Cardiac fibroblast (primary cell): ENCODE data around the gene VPS45.

ENCODE experiments used
- DNase-seq, 2 donors: peaks; one replicate each; pipeline versions ENCODE4 v3.0.0 to v3.0.0-alpha.2; 2010; ENCODE audit warnings: low read depth in 2 of 2
- H3K4me3 ChIP-seq, 2 donors: replicated peaks in 1 of 2; 1 replicate in 1 of 2; 2 replicates in 1 of 2; pipeline ENCODE4 v1.5.1; 2011; ENCODE audit warnings: low read depth in 2 of 2, low read length in 2 of 2, mild to moderate bottlenecking in 2 of 2, moderate library complexity in 1 of 2
- TF ChIP-seq, protein P1 (sequence below): IDR thresholded peaks from one replicate; pipeline ENCODE4 v1.5.1; 2011; ENCODE audit warnings: low read depth, mild to moderate bottlenecking, low read length, inconsistent platforms

Gene VPS45

DNA sequence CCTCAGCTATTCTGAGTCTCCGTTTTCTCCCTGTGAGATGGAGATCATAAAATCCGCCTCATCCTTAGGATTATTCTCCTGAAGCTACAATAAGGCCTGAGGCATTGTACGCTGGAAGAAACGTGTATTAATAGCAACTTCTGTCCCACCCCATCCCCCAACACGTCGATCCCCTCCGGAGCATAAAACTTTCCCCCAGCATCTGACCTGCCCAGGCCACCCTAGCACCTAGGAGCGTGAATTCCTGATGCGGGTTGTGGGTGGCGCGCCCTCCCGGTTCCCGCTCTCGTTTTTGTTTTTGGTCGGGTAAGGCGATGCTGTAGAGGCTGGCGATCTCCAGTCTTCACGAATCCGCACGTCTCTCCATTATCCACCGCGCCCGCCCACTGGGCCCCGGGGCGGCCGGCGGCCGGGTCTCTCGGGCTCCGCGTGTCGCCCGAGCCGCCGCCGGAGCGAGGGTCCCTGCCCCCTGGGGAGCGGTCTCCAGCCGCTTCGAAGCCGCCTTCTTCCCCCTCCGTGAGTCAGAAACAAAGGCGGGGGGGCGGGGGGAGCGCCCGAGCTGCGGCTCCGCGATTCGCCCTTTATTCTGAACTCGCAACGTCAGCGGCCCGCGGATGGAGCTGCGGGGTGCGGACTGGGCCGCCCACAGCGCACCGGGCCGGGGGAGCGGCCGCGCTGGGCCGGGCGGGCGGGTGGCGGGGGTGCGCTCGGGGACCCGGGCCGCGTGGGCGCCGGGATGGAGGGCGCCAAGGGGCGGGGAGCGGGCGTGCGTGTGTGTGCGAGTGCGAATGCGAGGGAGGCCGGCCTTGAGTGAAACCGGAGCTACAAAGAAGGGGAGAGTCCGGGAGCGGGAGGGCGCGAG, 81.9 kb downstream of the VPS45 start, which contains the start of gene PLEKHO1:
PLEKHO1 (plus strand) TSS at position 646 of the 862 bp plus-strand sequence. CDS start 342 bp downstream, outside the sequence.
- DNase-seq: peak; percentile 82 to 87
- peak within 1 kb of the TSS; percentile 77 for H3K4me3 ChIP-seq
- TF ChIP-seq, protein P1, sequence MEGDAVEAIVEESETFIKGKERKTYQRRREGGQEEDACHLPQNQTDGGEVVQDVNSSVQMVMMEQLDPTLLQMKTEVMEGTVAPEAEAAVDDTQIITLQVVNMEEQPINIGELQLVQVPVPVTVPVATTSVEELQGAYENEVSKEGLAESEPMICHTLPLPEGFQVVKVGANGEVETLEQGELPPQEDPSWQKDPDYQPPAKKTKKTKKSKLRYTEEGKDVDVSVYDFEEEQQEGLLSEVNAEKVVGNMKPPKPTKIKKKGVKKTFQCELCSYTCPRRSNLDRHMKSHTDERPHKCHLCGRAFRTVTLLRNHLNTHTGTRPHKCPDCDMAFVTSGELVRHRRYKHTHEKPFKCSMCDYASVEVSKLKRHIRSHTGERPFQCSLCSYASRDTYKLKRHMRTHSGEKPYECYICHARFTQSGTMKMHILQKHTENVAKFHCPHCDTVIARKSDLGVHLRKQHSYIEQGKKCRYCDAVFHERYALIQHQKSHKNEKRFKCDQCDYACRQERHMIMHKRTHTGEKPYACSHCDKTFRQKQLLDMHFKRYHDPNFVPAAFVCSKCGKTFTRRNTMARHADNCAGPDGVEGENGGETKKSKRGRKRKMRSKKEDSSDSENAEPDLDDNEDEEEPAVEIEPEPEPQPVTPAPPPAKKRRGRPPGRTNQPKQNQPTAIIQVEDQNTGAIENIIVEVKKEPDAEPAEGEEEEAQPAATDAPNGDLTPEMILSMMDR: no peak

DNA sequence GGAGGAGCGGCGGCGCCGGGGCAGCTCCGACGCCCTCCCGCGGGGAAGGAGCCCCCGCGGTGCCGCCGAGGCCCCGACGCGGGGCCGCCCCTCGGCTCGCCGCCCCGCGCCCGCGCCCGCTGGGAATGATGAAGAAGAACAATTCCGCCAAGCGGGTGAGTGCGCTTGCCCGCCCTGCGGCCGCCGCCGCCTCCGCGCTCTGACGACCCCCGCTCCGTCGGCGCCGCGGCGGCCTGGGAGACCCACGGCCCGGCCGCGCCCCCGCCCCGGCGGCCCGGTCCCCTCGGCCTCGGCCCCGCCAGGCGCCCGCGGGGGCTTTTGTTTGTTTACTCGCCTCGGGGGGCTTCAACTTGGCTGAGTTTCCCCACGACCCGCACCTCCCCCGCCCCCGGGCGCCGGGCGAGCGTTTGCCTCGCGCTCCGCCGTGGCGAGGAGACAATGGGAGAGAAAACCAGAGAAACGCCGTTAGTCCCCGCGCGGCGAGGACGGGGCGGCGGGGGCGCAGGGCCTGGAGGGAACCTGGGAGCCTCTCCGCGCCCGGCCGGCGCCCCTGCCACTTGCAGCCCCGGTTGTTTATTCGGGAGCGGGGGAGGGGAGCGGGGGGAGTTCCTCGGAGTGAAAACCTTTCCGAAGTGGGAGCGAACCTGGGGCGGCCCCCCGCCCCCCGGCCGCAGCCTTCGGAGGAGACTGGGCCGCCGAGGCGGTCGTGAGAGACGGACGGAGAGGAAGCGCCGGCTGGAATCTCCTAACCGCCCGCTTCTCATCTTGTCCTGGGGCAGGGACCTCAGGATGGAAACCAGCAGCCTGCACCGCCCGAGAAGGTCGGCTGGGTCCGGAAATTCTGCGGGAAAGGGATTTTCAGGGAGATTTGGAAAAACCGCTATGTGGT, 82.8 kb downstream of the VPS45 start:
- peak overlapping the region; percentile 77 for H3K4me3 ChIP-seq
- TF ChIP-seq, protein P1: no peak
- no peak for DNase-seq

DNA sequence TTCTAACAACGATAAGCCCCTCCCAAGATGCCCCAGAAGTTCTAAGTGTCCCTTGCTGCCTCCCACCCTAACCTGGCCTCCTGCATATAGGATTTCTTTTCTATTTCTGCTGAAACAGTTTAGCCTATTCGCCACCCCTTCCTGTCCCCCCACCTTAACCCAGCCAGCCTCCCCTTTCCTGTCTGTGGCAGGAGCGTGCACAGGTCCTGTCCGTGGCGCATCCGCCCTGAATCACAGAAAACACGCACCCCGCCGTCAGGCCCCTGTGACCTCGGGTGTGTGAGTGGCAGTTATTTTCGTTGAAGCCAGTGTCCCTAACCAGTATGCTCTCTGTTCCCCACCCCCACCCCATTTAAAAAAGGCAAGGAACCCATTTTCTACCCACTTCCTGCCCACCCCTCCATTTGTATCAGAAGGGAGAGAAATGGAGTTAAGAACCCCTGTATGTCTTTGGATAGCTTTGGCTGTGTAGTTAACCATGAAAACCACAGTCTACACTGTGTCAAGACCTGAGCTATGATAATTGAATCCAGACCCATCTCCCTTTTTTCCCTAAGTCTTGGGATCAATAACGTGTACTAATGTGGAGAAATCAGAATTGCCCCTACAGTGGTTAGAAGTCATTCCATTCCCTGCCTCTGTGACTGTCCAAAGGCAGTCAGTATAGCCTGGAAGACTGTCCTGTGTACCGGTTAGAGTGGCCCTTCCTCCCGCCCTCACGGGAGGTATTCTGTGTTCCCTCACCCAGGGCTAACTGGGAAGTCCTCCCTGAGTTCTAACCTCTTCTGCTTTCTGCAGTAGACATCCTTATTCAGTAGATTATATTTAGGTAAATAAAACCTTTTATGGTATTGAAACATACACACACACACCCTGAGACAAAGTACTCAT, 84.0 kb downstream of the VPS45 start:
- TF ChIP-seq, protein P1: no peak
- no peak for DNase-seq
- peak overlapping the region; percentile 77 for H3K4me3 ChIP-seq

DNA sequence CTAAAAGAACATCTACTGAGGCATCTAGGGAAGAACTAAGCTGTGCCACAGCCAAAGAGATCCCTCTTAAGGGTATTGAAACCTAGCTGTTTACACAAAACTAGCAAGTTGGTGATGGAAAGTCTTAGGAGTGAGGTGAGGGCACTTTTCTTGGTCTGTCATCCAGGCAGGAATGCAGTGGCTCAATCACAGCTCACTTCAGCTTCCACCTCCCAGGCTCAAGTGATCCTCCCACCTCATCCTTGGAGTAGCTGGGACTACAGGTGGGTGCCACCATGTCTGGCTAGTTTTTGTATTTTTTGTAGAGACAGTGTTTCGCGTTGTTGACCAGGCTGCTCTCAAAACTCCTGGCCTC, 84.6 kb downstream of the VPS45 start:
- H3K4me3 ChIP-seq: peak overlapping the region in 1 of 2 donors; percentile 77
- TF ChIP-seq, protein P1: no peak
- DNase-seq: no peak

DNA sequence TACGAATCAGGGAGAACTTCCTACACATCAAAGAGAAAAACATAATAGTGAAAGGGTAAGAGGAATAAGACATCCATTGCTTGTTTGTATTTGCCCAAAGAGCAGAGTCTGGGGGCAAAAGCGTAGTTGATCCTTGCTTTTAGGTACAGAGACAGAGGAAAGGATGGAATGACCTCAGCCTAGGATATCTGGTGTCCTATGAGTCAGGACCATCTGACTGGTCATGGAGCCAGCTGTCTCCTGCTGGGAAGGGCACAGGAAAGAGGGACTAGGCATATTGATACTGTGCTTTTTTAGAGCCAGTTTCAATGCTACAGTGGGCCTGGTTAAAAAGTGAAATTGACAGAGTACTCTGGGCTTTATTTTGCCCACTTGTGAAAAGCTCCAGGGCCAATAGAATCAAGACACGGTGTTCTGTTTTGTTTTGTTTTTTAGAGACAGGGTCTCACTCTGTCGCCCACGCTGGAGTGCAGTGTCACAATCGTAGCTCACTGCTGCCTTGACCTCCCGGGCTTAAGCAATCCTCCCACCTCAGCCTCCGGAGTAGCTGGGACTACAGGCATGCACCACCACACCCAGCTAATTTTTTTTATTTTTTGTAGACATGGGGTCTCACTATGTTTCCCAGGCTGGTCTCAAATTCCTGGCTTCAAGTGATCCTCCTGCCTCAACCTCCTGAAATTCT, 85.3 kb downstream of the VPS45 start:
- DNase-seq: peak; percentile 67 to 76
- H3K4me3 ChIP-seq: no peak overlapping the region
- TF ChIP-seq, protein P1: no peak
